Endothelial cell of umbilical vein (primary cell): Measurements from ENCODE around the gene CACNA1B.

Source experiments
- CTCF ChIP-seq, 2 donors: IDR thresholded peaks; 1 replicate in 1 of 2; 2 replicates in 1 of 2; pipeline ENCODE4 v1.5.1; 2011; ENCODE audit warnings: low read length in 2 of 2, mild to moderate bottlenecking in 2 of 2, moderate library complexity in 2 of 2, control low read depth in 1 of 2, inconsistent platforms in 1 of 2, low read depth in 1 of 2; ENCODE audit not compliant: insufficient read depth in 1 of 2; ENCODE audit errors: extremely low read depth in 1 of 2
- EZH2 ChIP-seq: IDR thresholded peaks from 2 replicates; pipeline ENCODE4 v1.6.1; 2012; ENCODE audit warnings: borderline replicate concordance, low read depth, mild to moderate bottlenecking, moderate library complexity, low read length, inconsistent platforms; ENCODE audit not compliant: severe bottlenecking
- JUN ChIP-seq: IDR thresholded peaks from 2 replicates; pipeline ENCODE4 v1.6.1; 2011; ENCODE audit warnings: borderline replicate concordance, low read depth; ENCODE audit not compliant: insufficient read length, insufficient read depth
- MAX ChIP-seq: IDR thresholded peaks from 2 replicates; pipeline ENCODE4 v1.6.1; 2011; ENCODE audit not compliant: insufficient read depth, insufficient read length
- MYC ChIP-seq: IDR thresholded peaks from one replicate; pipeline ENCODE4 v1.6.1; 2011; ENCODE audit warnings: mild to moderate bottlenecking, low read depth, low read length
- POLR2A ChIP-seq: IDR thresholded peaks from 2 replicates; pipeline ENCODE4 v1.6.1; 2012; ENCODE audit warnings: low read depth, mild to moderate bottlenecking, control low read depth, low read length
- POLR2AphosphoS5 ChIP-seq: IDR thresholded peaks from 2 replicates; pipeline ENCODE4 v1.6.1; 2012; ENCODE audit warnings: low read depth, mild to moderate bottlenecking, control low read depth, low read length, moderate library complexity; ENCODE audit not compliant: insufficient read depth

DNA sequence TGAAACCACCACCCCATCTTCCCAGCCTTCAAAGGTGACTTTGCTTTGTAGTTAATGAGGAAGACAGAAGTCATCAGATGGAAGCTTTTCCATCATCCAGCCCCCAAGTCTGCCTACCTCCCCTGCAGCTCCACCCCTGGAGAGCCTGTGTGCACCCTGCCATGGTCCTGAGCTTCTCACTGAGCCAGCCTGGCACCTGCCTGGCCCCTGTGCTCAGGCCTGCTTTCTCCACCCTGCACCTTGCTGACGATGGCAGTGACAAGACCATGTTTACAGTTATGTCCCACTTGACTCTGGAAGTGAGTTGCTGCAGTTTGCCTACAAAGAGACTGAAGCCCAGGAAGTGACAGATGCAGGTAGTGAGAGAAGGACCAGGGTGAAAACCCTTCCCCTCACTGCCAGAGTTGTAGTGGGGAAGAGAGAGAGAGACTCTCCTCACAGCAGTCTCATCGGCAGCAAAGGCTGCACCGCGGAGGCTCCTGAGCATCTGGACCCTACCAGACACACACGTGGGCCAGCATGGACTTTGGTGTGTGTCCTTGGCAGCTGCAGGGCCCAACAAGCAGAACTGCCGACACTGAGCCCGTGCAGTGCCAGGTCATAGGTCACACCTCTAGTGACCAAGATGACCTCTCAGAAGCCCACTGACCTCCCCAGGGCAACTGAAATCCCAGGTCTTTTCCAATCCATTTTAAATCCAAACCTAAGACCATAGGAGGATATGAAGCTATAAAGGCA lies 107.1 kb downstream of the CACNA1B start:
- TF ChIP-seq POLR2A (no peak), CTCF (IDR thresholded peaks at IDR 0.05; ENCODE audit: extremely low read depth in 1 of 2, insufficient read depth in 1 of 2, low read depth in 1 of 2, low read length in 2 of 2) (no peak), POLR2AphosphoS5 (no peak), MAX (no peak), JUN (no peak), MYC (no peak), EZH2 (no peak)
